ENCODE results near the gene SORL1.
"Not testable (repeated sequence)": the region's sequence is repeated elsewhere in the genome, so short reads cannot be mapped to it uniquely, and the experiment has no call there.

DNA sequence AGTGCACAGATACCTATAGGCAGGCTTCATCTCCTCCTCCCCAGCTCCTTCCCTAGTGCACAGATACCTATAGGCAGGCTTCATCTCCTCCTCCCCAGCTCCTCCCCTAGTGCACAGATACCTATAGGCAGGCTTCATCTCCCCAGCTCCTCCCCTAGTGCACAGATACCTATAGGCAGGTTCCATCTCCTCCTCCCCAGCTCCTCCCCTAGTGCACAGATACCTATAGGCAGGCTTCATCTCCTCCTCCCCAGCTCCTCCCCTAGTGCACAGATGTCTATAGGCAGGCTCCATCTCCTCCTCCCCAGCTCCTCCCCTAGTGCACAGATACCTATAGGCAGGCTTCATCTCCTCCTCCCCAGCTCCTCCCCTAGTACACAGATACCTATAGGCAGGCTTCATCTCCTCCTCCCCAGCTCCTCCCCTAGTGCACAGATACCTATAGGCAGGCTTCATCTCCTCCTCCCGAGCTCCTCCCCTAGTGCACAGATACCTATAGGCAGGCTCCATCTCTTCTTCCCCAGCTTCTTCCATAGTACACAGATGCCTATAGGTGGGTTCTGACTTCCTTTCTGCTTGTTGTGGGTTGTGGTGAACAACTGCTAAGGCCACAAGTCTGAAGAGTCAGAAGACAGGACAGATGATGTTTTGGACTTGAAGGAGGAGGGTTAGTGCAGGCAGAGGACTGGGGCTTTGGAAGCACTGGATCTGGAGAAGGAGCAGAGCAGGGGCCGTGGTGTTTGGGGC lies 29.5 kb downstream of the SORL1 start:
- TF ChIP-seq, protein P1, sequence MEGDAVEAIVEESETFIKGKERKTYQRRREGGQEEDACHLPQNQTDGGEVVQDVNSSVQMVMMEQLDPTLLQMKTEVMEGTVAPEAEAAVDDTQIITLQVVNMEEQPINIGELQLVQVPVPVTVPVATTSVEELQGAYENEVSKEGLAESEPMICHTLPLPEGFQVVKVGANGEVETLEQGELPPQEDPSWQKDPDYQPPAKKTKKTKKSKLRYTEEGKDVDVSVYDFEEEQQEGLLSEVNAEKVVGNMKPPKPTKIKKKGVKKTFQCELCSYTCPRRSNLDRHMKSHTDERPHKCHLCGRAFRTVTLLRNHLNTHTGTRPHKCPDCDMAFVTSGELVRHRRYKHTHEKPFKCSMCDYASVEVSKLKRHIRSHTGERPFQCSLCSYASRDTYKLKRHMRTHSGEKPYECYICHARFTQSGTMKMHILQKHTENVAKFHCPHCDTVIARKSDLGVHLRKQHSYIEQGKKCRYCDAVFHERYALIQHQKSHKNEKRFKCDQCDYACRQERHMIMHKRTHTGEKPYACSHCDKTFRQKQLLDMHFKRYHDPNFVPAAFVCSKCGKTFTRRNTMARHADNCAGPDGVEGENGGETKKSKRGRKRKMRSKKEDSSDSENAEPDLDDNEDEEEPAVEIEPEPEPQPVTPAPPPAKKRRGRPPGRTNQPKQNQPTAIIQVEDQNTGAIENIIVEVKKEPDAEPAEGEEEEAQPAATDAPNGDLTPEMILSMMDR (IDR thresholded peaks at IDR 0.05): not testable (repeated sequence)
- not testable (repeated sequence) for TF ChIP-seq EZH2 (IDR thresholded peaks at IDR 0.05)
